ENCODE data around the gene ARHGAP10. TPM values are rescaled to one million over a fixed set of nuclear protein-coding genes. Genes with fewer than 3 reads are reported as not detected.

The ARHGAP10 gene
- total and polyA plus RNA-seq, 4 experiments from 2014 or later = 6.4 to 8.3 (median 7.8) TPM

DNA sequence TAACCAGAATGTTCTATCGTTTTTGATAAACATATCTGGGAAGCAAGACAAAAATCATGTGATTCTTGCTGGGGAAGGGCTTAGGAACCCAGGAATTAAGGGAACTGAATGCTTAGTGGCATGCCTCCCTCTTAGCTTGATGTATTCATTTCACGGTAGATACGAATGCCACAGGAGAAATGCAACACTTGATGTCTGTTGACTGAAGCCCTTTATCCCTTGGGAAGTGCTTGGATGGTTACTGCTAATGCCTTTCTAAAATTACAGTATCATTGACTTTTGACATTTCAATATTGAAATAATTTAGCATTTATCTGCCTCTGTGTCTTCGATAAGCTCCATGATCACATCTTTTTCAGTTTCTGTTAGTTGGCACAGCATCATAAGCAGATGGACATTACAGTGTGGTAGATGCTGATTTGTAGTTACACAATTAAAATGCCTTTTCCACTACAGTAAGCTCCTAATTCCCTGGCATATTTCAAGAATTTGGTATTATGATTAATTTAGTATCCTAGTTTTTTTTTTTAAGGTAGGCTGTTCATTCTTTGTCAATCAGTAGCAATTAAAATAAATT lies 226.7 kb downstream of the ARHGAP10 start:
- Mint-ChIP-seq H3K4me3 (no peak overlapping the region), H3K4me1 (peaks cover 0 to 2% (median 0%) of the 10 kb centered on the region in 4 donors), H3K9me3 (peaks cover 0 to 5% (median 0%) of the 10 kb centered on the region in 8 donors), H3K27me3 (no peaks in the 10 kb centered on the region), H3K36me3 (peaks cover 5 to 30% of the 10 kb centered on the region in 2 donors), H3K27ac (no peak overlapping the region)
- intact Hi-C loops (cut with micrococcal nuclease) = no loop called here
- no peak for DNase-seq
- POLR2A ChIA-PET (ENCODE audit: partially characterized antibody) = no interaction called here
- Histone ChIP-seq H3K4me1 (ENCODE audit: insufficient read depth, low read length) (no peaks in the 10 kb centered on the region), H3K27me3 (ENCODE audit: insufficient read depth, low read length) (no peaks in the 10 kb centered on the region), H3K9me3 (ENCODE audit: control insufficient read depth in 1 of 2, low read length in 2 of 2) (no peaks in the 10 kb centered on the region), H3K36me3 (ENCODE audit: insufficient read depth, low read length) (no peaks in the 10 kb centered on the region), H3K4me3 (ENCODE audit: low read length in 2 of 2) (no peak overlapping the region), H3K27ac (ENCODE audit: low read depth, low read length) (no peak overlapping the region)
- CTCF ChIA-PET (ENCODE audit: partially characterized antibody) = no interaction called here

GRCh38 chr4:147960971-147961370 lies 229.1 kb downstream of the ARHGAP10 start:
- H3K4me3 ChIP-seq (ENCODE audit: low read length in 2 of 2) = no peak overlapping the region
- no peaks in the 10 kb centered on the region for H3K9me3 Mint-ChIP-seq
- H3K4me1 Mint-ChIP-seq = peaks cover 0 to 2% (median 0%) of the 10 kb centered on the region in 4 donors
- H3K27ac Mint-ChIP-seq = no peak overlapping the region
- no peaks in the 10 kb centered on the region for H3K36me3 ChIP-seq (ENCODE audit: insufficient read depth, low read length)
- H3K4me3 Mint-ChIP-seq = no peak overlapping the region
- DNase-seq = no peak
- H3K27ac ChIP-seq (ENCODE audit: low read depth, low read length) = no peak overlapping the region
- H3K9me3 ChIP-seq (ENCODE audit: control insufficient read depth in 1 of 2, low read length in 2 of 2) = no peaks in the 10 kb centered on the region
- peaks cover 9 to 32% of the 10 kb centered on the region in 2 donors for H3K36me3 Mint-ChIP-seq
- H3K4me1 ChIP-seq (ENCODE audit: insufficient read depth, low read length) = no peaks in the 10 kb centered on the region
- intact Hi-C loops (cut with micrococcal nuclease) = no loop called here
- POLR2A ChIA-PET (ENCODE audit: partially characterized antibody) = no interaction called here
- H3K27me3 ChIP-seq (ENCODE audit: insufficient read depth, low read length) = no peaks in the 10 kb centered on the region
- CTCF ChIA-PET (ENCODE audit: partially characterized antibody) = no interaction called here
- H3K27me3 Mint-ChIP-seq = no peaks in the 10 kb centered on the region

DNA sequence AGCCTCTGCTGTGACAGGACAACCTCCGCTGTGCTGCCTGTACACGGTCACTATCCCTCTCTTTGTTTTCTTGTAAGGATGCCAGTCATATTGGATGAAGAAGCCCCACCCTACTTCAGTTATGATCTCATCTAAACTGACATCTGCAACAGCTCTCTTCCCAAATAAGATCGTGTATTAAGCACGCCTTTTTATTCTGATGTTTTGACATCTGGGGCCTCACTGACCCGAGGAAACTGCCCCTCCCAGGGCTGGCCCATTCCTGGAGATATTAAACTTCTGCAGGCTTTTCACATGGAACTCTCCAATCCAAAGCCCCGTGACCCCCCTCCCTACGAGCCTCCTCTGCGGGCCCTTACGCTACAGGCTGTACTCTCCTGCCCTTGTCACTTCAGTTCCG lies 232.0 kb downstream of the ARHGAP10 start:
- Histone ChIP-seq H3K4me1 (ENCODE audit: insufficient read depth, low read length) (no peaks in the 10 kb centered on the region), H3K9me3 (ENCODE audit: control insufficient read depth in 1 of 2, low read length in 2 of 2) (no peaks in the 10 kb centered on the region), H3K4me3 (ENCODE audit: low read length in 2 of 2) (no peak overlapping the region), H3K36me3 (ENCODE audit: insufficient read depth, low read length) (no peaks in the 10 kb centered on the region), H3K27me3 (ENCODE audit: insufficient read depth, low read length) (no peaks in the 10 kb centered on the region), H3K27ac (ENCODE audit: low read depth, low read length) (no peak overlapping the region)
- intact Hi-C loops (cut with micrococcal nuclease) = no loop called here
- H3K4me3 Mint-ChIP-seq = no peak overlapping the region
- H3K36me3 Mint-ChIP-seq = peaks cover 21 to 40% of the 10 kb centered on the region in 2 donors
- ChIA-PET CTCF (ENCODE audit: partially characterized antibody) (no interaction called here), POLR2A (ENCODE audit: partially characterized antibody) (no interaction called here)
- no peak overlapping the region for H3K27ac Mint-ChIP-seq
- H3K9me3 Mint-ChIP-seq = no peaks in the 10 kb centered on the region
- DNase-seq = no peak
- no peaks in the 10 kb centered on the region for H3K27me3 Mint-ChIP-seq
- H3K4me1 Mint-ChIP-seq = peaks cover 0 to 2% (median 0%) of the 10 kb centered on the region in 4 donors

DNA sequence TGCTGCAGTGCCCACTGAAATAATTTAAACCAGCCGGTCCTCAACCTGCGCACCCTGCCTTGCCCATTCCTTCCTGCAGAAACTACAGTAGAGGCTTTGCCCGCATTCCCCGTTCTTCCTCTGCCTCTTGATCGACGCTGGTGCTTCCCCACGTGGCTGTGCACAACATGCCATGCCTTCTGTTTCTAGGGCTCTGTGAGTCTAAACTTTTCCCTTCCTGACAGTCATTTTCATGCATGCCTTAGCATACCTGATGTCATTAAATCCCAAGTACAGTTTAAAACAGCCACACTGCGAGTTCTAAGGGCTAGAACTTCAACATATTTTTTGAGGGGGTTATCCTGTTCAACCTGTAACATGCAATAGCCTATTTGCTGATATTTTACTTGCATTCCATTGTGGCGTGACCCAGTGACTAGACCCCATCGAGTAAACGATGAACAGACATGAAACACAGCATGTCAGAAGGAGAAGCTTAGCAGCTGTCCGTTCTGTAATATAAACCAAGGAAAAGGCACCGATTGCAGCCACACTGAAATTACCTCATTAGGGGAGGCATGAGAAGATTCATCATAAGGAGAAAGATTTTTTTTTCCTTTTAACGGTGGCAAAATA lies 232.5 kb downstream of the ARHGAP10 start:
- Histone ChIP-seq H3K9me3 (ENCODE audit: control insufficient read depth in 1 of 2, low read length in 2 of 2) (no peaks in the 10 kb centered on the region), H3K4me3 (ENCODE audit: low read length in 2 of 2) (no peak overlapping the region), H3K4me1 (ENCODE audit: insufficient read depth, low read length) (no peaks in the 10 kb centered on the region), H3K27ac (ENCODE audit: low read depth, low read length) (no peak overlapping the region), H3K27me3 (ENCODE audit: insufficient read depth, low read length) (no peaks in the 10 kb centered on the region), H3K36me3 (ENCODE audit: insufficient read depth, low read length) (no peaks in the 10 kb centered on the region)
- ChIA-PET CTCF (ENCODE audit: partially characterized antibody) (no interaction called here), POLR2A (ENCODE audit: partially characterized antibody) (no interaction called here)
- H3K27ac Mint-ChIP-seq = no peak overlapping the region
- H3K36me3 Mint-ChIP-seq = peaks cover 21 to 40% of the 10 kb centered on the region in 2 donors
- DNase-seq = no peak
- no peaks in the 10 kb centered on the region for H3K27me3 Mint-ChIP-seq
- H3K9me3 Mint-ChIP-seq = no peaks in the 10 kb centered on the region
- intact Hi-C loops (cut with micrococcal nuclease) = no loop called here
- H3K4me3 Mint-ChIP-seq = no peak overlapping the region
- peaks cover 0 to 2% (median 0%) of the 10 kb centered on the region in 4 donors for H3K4me1 Mint-ChIP-seq

GRCh38 chr4:147965056-147965455 lies 233.2 kb downstream of the ARHGAP10 start:
- CTCF ChIA-PET (ENCODE audit: partially characterized antibody) = no interaction called here
- H3K27ac ChIP-seq (ENCODE audit: low read depth, low read length) = no peak overlapping the region
- H3K4me3 Mint-ChIP-seq = no peak overlapping the region
- POLR2A ChIA-PET (ENCODE audit: partially characterized antibody) = no interaction called here
- no peaks in the 10 kb centered on the region for H3K27me3 Mint-ChIP-seq
- H3K9me3 ChIP-seq (ENCODE audit: control insufficient read depth in 1 of 2, low read length in 2 of 2) = no peaks in the 10 kb centered on the region
- DNase-seq = no peak
- no peaks in the 10 kb centered on the region for H3K4me1 ChIP-seq (ENCODE audit: insufficient read depth, low read length)
- no peaks in the 10 kb centered on the region for H3K27me3 ChIP-seq (ENCODE audit: insufficient read depth, low read length)
- peaks cover 21 to 47% of the 10 kb centered on the region in 2 donors for H3K36me3 Mint-ChIP-seq
- intact Hi-C loops (cut with micrococcal nuclease) = no loop called here
- H3K4me3 ChIP-seq (ENCODE audit: low read length in 2 of 2) = no peak overlapping the region
- H3K36me3 ChIP-seq (ENCODE audit: insufficient read depth, low read length) = no peaks in the 10 kb centered on the region
- H3K9me3 Mint-ChIP-seq = no peaks in the 10 kb centered on the region
- H3K4me1 Mint-ChIP-seq = peaks cover 0 to 2% (median 0%) of the 10 kb centered on the region in 4 donors
- H3K27ac Mint-ChIP-seq = no peak overlapping the region

DNA sequence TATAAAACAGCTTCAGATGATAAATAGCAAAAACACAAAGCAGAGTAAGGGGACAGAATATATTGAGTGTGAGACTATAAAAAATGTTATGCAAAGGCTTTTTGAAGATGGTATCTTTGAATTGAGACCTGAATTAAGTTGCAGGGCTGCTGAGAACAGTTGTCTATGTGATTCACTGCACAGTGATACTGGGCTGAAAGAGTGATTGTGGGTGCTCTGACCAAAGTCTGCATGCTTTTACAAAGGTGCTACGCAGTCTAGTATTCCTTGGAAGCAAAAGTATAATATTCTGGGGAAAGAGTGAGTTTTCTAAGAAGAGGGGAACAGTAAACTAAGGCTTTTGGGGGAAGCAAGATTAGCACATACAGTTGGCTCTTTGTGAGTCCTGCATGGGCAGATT lies 234.0 kb downstream of the ARHGAP10 start:
- intact Hi-C loops (cut with micrococcal nuclease) = no loop called here
- no peak overlapping the region for H3K27ac ChIP-seq (ENCODE audit: low read depth, low read length)
- no peak overlapping the region for H3K4me3 ChIP-seq (ENCODE audit: low read length in 2 of 2)
- no peaks in the 10 kb centered on the region for H3K36me3 ChIP-seq (ENCODE audit: insufficient read depth, low read length)
- ChIA-PET POLR2A (ENCODE audit: partially characterized antibody) (no interaction called here), CTCF (ENCODE audit: partially characterized antibody) (no interaction called here)
- no peak for DNase-seq
- no peaks in the 10 kb centered on the region for H3K4me1 ChIP-seq (ENCODE audit: insufficient read depth, low read length)
- H3K4me3 Mint-ChIP-seq = no peak overlapping the region
- peaks cover 0 to 4% (median 0%) of the 10 kb centered on the region in 4 donors for H3K4me1 Mint-ChIP-seq
- H3K27ac Mint-ChIP-seq = no peak overlapping the region
- no peaks in the 10 kb centered on the region for H3K27me3 Mint-ChIP-seq
- H3K27me3 ChIP-seq (ENCODE audit: insufficient read depth, low read length) = no peaks in the 10 kb centered on the region
- no peaks in the 10 kb centered on the region for H3K9me3 ChIP-seq (ENCODE audit: control insufficient read depth in 1 of 2, low read length in 2 of 2)
- peaks cover 21 to 50% of the 10 kb centered on the region in 2 donors for H3K36me3 Mint-ChIP-seq
- H3K9me3 Mint-ChIP-seq = peaks cover 0 to 1% (median 0%) of the 10 kb centered on the region in 8 donors

GRCh38 chr4:147968641-147969040 lies 236.8 kb downstream of the ARHGAP10 start:
- no peak for DNase-seq
- no peaks in the 10 kb centered on the region for H3K27me3 Mint-ChIP-seq
- ChIA-PET CTCF (ENCODE audit: partially characterized antibody) (interaction anchor here (1.2 to 1.6 kb wide), 2 partner anchors 60 to 102 kb away, joined by 4 to 6 read pairs; no protein-coding TSS in a partner anchor), POLR2A (ENCODE audit: partially characterized antibody) (no interaction called here)
- no peaks in the 10 kb centered on the region for H3K4me1 ChIP-seq (ENCODE audit: insufficient read depth, low read length)
- H3K27ac Mint-ChIP-seq = no peak overlapping the region
- intact Hi-C loops (cut with micrococcal nuclease) = no loop called here
- no peaks in the 10 kb centered on the region for H3K27me3 ChIP-seq (ENCODE audit: insufficient read depth, low read length)
- no peak overlapping the region for H3K4me3 ChIP-seq (ENCODE audit: low read length in 2 of 2)
- no peaks in the 10 kb centered on the region for H3K36me3 ChIP-seq (ENCODE audit: insufficient read depth, low read length)
- peaks cover 0 to 2% (median 0%) of the 10 kb centered on the region in 4 donors for H3K4me1 Mint-ChIP-seq
- no peak overlapping the region for H3K4me3 Mint-ChIP-seq
- peaks cover 21 to 60% of the 10 kb centered on the region in 2 donors for H3K36me3 Mint-ChIP-seq
- peaks cover 0 to 9% (median 3%) of the 10 kb centered on the region in 8 donors for H3K9me3 Mint-ChIP-seq
- no peaks in the 10 kb centered on the region for H3K9me3 ChIP-seq (ENCODE audit: control insufficient read depth in 1 of 2, low read length in 2 of 2)
- H3K27ac ChIP-seq (ENCODE audit: low read depth, low read length) = no peak overlapping the region
